Activated naive CD8-positive, alpha-beta T cell treated with anti-CD3 and anti-CD28 coated beads for 36 hours (primary cell): ENCODE results near the gene ERAP2. TPM values are rescaled to one million over a fixed set of nuclear protein-coding genes. Genes with fewer than 3 reads are reported as not detected.

Experiments used
- DNase-seq: peaks from one replicate; pipeline ENCODE4 v3.0.0; 2021
- H3K27ac Mint-ChIP-seq: one replicate; pipeline ENCODE4 v1.8.0; 2022; ENCODE audit warnings: mild to moderate bottlenecking, moderate library complexity, mixed read lengths
- H3K27me3 Mint-ChIP-seq: one replicate; pipeline ENCODE4 v1.8.0; 2022; ENCODE audit warnings: mild to moderate bottlenecking, mixed read lengths
- H3K36me3 Mint-ChIP-seq: one replicate; pipeline ENCODE4 v1.8.0; 2021; ENCODE audit warnings: mild to moderate bottlenecking, mixed read lengths
- H3K4me1 Mint-ChIP-seq: one replicate; pipeline ENCODE4 v1.8.0; 2021; ENCODE audit warnings: mixed read lengths
- H3K4me3 Mint-ChIP-seq: one replicate; pipeline ENCODE4 v1.8.0; 2022; ENCODE audit warnings: mild to moderate bottlenecking, moderate library complexity, mixed read lengths
- H3K9me3 Mint-ChIP-seq: one replicate; pipeline ENCODE4 v1.8.0; 2022; ENCODE audit warnings: mixed read lengths
- total RNA-seq, 2 experiments: library from RNA; stranded (reverse); gene quantifications; one replicate each; pipeline ENCODE4 v1.2.3, GENCODE V29; 2021

Gene ERAP2
- total RNA-seq, 2 experiments from 2014 or later = 44.8 to 47.1 TPM

DNA sequence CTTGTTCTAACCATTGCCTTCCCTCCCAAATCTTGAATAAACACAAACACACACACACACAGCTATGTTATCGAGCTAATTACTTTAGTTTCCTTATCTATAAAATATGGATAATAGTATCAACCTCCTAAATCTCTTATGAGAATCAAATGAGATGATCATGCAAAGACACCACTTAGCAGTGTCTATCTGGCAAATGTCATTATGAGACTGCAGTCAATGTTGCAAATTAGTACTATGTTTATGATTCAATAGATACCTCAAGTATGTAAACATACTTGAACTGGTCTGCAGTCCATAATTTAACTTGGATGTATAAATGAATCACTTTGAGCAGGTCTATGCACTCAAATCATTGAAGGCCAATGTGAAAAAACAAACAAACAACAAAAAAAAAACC lies 22.2 kb upstream of the ERAP2 start:
- no peak overlapping the region for H3K27ac Mint-ChIP-seq
- no peak overlapping the region for H3K4me3 Mint-ChIP-seq
- H3K9me3 Mint-ChIP-seq = no peaks in the 10 kb centered on the region
- H3K4me1 Mint-ChIP-seq = no peaks in the 10 kb centered on the region
- no peak for DNase-seq
- H3K27me3 Mint-ChIP-seq = peaks cover 3% of the 10 kb centered on the region
- H3K36me3 Mint-ChIP-seq = no peaks in the 10 kb centered on the region

DNA sequence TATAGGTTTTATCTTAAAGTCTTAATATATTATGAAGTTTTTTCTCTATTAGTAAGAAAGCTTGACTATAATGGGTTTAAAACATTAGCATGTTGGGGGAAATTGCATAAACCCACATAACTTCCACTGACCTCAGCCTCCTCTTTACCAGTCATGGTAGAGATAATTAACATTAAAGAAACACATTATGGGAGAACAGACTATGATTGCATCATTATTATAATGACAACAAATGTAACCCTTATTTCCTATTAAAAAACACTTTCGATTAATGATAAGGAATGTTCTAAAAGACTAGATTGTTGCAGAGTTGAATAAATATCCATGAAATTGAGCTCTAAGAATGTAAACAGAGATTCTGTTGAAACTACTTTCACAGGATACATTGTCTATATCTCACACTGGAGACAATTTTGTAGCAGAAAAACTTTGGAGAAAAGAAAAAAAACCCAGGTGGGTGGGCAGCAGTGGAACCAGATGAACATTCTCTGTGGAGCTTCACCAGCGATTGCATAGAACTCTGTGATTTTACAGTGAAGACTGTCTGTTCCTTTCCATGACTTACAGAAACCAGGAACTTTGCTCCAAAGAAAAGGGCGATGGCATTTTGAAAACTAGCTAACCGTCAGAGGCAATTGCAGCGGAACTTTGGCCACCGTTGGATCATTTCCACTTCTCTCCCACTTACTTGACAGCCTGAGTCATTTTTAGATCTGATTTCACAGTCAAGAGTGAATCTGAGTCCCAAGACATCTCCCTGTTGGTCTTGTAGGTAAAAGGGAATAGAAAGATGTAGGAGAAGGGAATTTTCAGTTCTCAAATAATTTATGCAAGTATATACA lies 21.0 kb upstream of the ERAP2 start:
- no peak for DNase-seq
- Mint-ChIP-seq H3K9me3 (no peaks in the 10 kb centered on the region), H3K4me3 (no peak overlapping the region), H3K27me3 (peaks cover 3% of the 10 kb centered on the region), H3K36me3 (no peaks in the 10 kb centered on the region), H3K27ac (no peak overlapping the region), H3K4me1 (no peaks in the 10 kb centered on the region)

DNA sequence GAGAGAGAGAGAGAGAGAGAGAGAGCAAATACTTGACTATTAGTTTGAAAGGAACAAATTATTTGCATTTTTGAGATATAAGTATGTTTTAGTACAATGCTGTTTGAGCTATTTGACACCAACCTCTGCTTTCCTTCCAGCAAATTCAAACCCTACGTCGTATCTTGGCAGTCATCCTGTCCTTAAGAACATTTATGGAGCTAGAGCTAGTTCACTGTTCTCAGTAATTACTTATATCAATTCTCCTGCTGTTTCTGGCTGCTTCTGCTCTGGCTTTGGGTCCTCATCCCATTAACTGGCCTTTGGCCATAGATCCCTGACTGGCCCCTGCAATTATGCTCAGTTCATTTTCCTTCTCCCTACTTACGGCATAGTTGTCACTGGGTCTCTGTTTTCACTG lies 19.9 kb upstream of the ERAP2 start:
- Mint-ChIP-seq H3K4me3 (no peak overlapping the region), H3K9me3 (no peaks in the 10 kb centered on the region), H3K36me3 (no peaks in the 10 kb centered on the region), H3K27ac (no peak overlapping the region), H3K4me1 (peaks cover 4% of the 10 kb centered on the region), H3K27me3 (peaks cover 3% of the 10 kb centered on the region)
- DNase-seq = no peak

DNA sequence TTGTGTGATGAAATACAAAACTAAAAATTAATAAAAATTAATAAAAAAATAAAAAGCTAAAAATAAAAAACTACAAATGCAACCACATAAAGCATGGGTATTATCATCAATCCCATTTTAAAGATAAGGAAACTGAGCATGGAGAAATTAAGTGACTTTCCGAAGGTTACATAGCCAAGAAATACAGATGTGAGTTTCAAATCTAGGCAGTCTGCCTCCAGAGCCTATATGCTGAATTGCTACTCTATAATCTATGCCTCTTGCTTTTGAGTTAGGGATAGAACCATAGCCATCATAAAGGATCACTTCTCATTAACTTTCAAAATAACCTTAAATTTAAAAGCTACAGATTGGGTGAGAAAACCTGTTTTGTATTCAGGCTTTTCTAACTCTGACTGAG lies 18.8 kb upstream of the ERAP2 start:
- Mint-ChIP-seq H3K4me3 (no peak overlapping the region), H3K27ac (no peak overlapping the region), H3K9me3 (no peaks in the 10 kb centered on the region), H3K36me3 (no peaks in the 10 kb centered on the region), H3K4me1 (peaks cover 5% of the 10 kb centered on the region), H3K27me3 (no peaks in the 10 kb centered on the region)
- DNase-seq = no peak

DNA sequence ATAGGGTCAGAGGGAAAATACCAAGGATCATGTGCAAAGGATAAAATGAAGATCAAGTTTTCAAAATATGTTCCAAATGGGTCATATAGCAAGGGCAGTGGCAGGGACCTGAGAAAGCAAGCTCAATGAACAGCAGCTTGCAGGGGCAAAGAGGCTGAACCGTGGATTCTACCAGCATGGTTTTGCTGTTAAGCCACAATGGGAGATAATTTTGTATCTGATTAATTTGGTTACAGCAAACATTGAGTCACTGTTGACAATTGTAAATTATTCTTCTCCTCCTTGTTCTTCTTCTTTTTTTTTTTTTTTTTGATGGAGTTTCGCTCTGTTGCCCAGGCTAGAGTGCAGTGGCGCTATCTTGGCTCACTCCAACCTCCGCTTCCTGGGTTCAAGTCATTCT lies 18.4 kb upstream of the ERAP2 start:
- no peak for DNase-seq
- Mint-ChIP-seq H3K9me3 (no peaks in the 10 kb centered on the region), H3K4me1 (peaks cover 9% of the 10 kb centered on the region), H3K36me3 (no peaks in the 10 kb centered on the region), H3K4me3 (no peak overlapping the region), H3K27ac (no peak overlapping the region), H3K27me3 (no peaks in the 10 kb centered on the region)

DNA sequence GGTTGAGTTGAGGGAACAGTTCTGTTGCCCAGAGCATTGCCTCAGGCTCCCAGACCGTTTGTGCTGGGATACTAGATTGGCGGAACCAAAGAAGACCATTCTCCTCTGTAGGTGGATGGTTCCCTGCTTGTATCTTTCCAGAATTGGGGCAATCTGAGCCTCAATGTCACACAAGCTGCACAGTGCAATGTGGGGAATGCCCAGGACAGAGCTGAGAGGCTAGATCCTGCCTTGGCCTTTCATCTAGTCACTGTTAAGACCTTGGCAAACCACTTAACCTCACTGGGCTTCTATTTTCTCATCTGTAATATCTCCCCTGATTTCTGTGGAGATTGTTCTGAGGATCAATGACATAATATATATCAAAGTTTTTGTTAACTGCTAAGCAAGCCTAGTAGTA lies 16.9 kb upstream of the ERAP2 start:
- DNase-seq = no peak
- no peak overlapping the region for H3K27ac Mint-ChIP-seq
- no peaks in the 10 kb centered on the region for H3K9me3 Mint-ChIP-seq
- peaks cover 17% of the 10 kb centered on the region for H3K4me1 Mint-ChIP-seq
- H3K4me3 Mint-ChIP-seq = no peak overlapping the region
- no peaks in the 10 kb centered on the region for H3K36me3 Mint-ChIP-seq
- H3K27me3 Mint-ChIP-seq = no peaks in the 10 kb centered on the region

DNA sequence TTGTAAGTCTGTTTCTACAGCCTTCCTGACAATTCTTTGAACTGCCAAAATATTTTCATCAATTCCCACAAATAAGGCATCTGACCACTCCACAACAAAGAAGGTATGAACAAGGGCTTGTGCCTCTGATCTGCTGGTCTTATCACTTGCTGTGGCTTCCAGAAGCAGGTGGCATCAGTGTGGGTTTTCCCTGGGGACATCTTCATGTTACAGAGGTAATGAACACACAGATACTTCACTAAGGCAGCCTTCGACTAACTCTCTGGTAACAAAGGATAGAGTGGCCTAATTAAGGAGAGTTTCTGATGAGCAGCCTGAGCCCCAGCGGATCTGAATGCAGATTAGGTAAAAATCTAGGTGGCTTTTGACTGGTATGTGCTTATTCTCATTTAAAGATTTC lies 15.2 kb upstream of the ERAP2 start:
- DNase-seq = no peak
- Mint-ChIP-seq H3K4me1 (peaks cover 17% of the 10 kb centered on the region), H3K27me3 (no peaks in the 10 kb centered on the region), H3K4me3 (no peak overlapping the region), H3K27ac (no peak overlapping the region), H3K36me3 (no peaks in the 10 kb centered on the region), H3K9me3 (no peaks in the 10 kb centered on the region)

DNA sequence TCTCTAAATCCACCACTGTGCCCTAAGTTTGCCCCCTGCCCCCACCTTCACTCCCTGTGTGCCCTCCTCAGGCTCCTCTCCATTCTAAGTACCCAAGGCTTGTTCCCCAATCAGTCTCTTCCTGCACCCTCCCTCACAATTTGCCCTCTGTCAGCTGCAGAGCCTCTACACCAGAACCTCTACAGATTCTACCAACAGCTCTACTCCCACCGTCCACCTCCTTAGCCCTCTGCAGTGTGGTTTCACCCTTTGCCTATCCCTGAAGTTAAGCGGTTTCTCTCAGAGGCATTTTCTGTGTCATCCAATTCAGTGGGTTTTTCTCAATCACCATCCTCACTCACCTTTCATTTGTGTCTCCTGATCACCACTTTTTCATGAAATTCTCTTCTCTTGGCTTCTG lies 13.2 kb upstream of the ERAP2 start:
- H3K4me3 Mint-ChIP-seq = no peak overlapping the region
- no peak for DNase-seq
- no peak overlapping the region for H3K27ac Mint-ChIP-seq
- H3K9me3 Mint-ChIP-seq = no peaks in the 10 kb centered on the region
- no peaks in the 10 kb centered on the region for H3K27me3 Mint-ChIP-seq
- H3K4me1 Mint-ChIP-seq = peaks cover 17% of the 10 kb centered on the region
- no peaks in the 10 kb centered on the region for H3K36me3 Mint-ChIP-seq

DNA sequence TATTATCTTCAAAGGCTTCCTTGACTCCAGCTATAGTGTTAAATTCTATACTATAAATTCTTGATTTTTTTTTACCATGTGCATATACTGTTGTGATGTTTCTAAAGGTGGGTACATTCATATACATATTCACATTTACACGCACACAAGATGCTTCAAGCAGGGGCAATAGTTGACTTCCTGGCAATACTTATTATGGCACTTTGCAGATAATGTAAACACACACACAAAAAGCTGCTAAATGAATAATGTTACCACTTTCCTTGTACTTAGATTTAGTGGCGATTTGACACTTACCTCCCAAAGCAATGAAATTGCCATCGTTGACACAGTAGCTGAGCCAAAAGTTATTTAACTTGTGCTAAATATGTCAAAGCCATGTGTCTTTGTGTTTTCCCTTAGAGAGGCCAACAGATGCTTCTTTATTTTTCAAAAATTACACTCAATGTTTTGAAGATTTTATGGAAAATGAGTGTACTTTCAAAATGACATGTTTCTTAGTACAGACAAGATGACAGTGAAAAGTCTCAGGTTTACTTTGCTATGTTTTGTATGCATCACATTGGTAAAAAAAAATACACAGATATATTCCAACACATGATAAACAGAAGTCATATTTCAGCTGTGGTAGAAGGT lies 12.2 kb upstream of the ERAP2 start:
- H3K4me1 Mint-ChIP-seq = peaks cover 20% of the 10 kb centered on the region
- no peak overlapping the region for H3K27ac Mint-ChIP-seq
- no peak for DNase-seq
- no peaks in the 10 kb centered on the region for H3K27me3 Mint-ChIP-seq
- no peak overlapping the region for H3K4me3 Mint-ChIP-seq
- H3K36me3 Mint-ChIP-seq = no peaks in the 10 kb centered on the region
- no peaks in the 10 kb centered on the region for H3K9me3 Mint-ChIP-seq

DNA sequence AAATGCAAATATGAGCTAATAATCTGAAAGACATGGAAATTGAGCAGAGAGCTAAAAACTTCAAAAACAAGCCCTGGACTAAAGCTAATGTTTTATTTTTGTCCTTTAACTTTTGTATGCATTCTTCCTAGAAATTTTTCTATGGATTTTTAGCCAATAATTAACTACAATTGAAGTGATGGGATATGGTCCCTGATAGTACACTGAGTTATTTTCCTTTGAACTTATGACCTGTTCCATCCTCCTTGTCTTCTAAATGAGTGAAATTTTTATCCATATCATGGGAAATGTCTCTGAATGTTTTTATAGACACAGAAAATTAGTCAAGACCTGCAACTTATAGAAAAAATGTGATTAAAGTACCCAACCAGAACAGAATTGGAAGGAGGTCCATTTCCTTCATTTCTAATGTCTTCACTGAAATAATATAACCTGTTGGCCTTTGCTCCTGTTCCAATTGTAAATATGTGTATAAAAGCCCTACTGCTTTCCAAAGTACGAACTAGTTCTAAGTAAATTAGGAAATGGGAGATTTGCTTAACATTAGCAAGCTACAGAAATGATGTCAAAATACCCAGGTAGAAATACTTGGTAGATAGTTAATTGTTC lies 11.3 kb upstream of the ERAP2 start:
- Mint-ChIP-seq H3K4me3 (no peak overlapping the region), H3K4me1 (peaks cover 30% of the 10 kb centered on the region), H3K36me3 (no peaks in the 10 kb centered on the region), H3K9me3 (no peaks in the 10 kb centered on the region), H3K27me3 (no peaks in the 10 kb centered on the region), H3K27ac (no peak overlapping the region)
- DNase-seq = no peak

DNA sequence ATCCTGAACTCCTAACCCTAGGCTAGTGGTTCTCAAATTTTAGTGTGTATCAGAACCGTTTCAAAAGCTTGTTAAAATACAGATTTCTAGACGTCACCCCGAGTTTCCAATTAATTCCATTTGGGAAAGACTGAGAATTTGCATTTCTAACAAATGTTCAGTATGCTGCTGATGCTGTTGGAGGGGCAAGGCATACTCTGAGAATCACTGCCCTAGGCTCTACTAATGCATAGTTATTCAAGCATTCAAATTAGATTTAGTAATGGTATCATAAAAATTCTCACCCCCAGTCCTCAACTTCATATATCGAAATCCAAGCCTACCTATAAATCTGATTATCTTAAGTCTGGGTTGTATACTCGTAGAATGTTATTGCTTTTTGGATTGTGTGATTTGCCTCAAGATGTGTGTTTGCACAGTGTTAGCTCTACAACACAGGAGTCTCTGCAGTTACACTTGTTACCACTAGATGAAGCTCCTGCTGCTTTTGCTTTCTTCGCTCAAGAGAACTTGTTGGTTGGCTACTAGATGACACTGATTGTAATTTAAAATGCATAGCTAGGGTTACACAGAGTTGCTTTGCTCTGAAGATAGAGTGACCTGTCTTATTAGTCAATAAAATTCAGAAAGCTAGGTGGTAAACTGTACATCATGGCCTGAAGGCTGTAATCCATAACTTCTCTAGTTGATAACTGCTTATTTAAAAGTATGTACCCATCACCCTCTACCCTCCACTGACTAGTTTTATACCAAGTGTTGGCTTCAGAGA lies 7.5 kb upstream of the ERAP2 start:
- Mint-ChIP-seq H3K4me3 (no peak overlapping the region), H3K4me1 (peaks cover 51% of the 10 kb centered on the region)

DNA sequence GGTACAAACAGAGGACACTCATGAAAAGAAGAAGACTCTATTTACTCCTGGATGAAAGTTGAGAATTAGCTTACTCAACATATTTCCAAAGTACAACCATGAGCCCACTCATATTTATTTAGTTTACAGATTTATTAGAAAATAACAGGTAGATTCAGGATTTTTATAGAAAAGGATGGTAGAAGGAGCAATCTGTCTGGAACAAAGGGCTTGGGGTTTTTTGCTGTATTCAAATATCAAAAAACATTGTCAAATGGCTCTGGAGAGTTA lies 7.0 kb upstream of the ERAP2 start:
- Mint-ChIP-seq H3K9me3 (no peaks in the 10 kb centered on the region), H3K4me3 (no peak overlapping the region), H3K4me1 (peaks cover 51% of the 10 kb centered on the region), H3K36me3 (no peaks in the 10 kb centered on the region), H3K27ac (no peak overlapping the region), H3K27me3 (no peaks in the 10 kb centered on the region)
- DNase-seq = no peak

More for the DNA sequence above, 7.5 kb upstream of the ERAP2 start:
- H3K27ac Mint-ChIP-seq = no peak overlapping the region
- no peaks in the 10 kb centered on the region for H3K9me3 Mint-ChIP-seq
- no peaks in the 10 kb centered on the region for H3K27me3 Mint-ChIP-seq
- H3K36me3 Mint-ChIP-seq = no peaks in the 10 kb centered on the region
- DNase-seq = no peak

DNA sequence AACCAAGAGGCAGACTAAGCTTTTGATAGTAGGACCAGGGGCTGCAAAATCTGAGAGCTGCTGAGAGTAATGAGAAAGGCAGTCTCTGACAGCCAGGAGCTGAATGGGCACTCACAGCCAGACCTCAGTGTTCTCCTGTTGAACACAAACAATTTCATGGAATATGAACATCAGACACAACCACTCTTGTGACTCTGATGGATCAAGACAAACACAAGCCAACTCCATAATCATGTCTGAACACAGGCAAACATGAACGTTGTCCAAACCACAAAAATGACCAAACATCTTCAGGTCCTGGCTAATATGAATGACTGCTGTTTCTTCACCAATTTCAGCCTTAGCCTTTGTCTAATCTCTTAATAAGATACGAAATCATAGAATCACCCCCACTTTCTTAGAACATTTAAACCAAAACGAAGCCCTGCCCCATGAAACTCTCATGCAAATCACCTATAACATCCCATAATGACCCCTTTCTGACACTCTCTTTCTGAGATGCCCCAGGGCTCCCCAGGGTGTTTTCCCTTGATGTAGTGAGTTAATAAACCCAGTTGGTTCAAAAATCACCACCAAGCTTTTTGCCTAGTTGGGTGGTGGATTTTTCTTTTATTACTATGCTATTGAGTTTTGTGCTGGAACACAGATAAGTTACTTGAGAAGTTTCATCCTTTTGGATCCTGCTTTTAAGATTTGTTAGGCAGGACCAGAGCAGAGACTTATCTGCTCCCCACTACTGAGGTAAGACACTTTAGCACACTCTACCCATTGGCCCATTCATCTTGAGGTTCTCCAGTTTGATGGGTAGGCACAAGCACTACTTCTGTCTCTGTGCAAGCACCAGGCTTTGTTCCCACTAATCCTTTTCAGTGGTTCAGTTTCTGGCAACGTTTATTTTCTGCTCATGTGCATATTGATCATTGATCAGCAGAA lies 5.9 kb upstream of the ERAP2 start:
- no peaks in the 10 kb centered on the region for H3K9me3 Mint-ChIP-seq
- peak; percentile 30 for DNase-seq
- peaks cover 61% of the 10 kb centered on the region for H3K4me1 Mint-ChIP-seq
- H3K4me3 Mint-ChIP-seq = peak overlapping the region; percentile 11
- H3K36me3 Mint-ChIP-seq = no peaks in the 10 kb centered on the region
- H3K27ac Mint-ChIP-seq = peak overlapping the region; percentile 64
- H3K27me3 Mint-ChIP-seq = no peaks in the 10 kb centered on the region

DNA sequence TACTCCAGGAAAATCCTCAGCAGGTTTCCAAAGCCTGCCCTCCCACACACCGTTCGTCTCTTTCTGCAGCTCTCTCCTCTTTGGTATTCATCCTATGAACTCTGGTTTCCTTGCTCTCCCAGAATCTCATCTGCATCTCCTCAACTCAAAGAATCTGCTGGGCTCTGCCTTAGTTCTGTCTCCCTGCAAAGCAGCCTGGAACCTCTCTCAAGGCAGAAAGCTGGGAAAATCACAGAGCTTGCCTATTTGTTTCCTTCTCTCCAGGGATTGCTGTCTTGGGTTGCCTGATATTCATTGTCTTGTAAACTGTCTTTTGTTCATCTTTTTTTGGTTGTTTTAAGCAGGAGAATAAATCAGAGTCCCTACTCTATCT lies 5.3 kb upstream of the ERAP2 start:
- Mint-ChIP-seq H3K4me1 (peaks cover 67% of the 10 kb centered on the region), H3K36me3 (no peaks in the 10 kb centered on the region), H3K4me3 (peak overlapping the region; percentile 7), H3K9me3 (no peaks in the 10 kb centered on the region), H3K27ac (peak overlapping the region; percentile 64), H3K27me3 (no peaks in the 10 kb centered on the region)
- no peak for DNase-seq
